Stimulated activated CD8-positive, alpha-beta memory T cell treated with anti-CD3 and anti-CD28 coated beads, Interleukin-7, amount 100 ng/mL, for 24 hours (primary cell): ENCODE data around the gene SGK2.
"Not testable (repeated sequence)": the region's sequence is repeated elsewhere in the genome, so short reads cannot be mapped to it uniquely, and the experiment has no call there.

Experiments
- DNase-seq: peaks from one replicate; pipeline ENCODE4 v3.0.0-alpha.2; 2020; ENCODE audit warnings: low read depth

SGK2 gene

DNA sequence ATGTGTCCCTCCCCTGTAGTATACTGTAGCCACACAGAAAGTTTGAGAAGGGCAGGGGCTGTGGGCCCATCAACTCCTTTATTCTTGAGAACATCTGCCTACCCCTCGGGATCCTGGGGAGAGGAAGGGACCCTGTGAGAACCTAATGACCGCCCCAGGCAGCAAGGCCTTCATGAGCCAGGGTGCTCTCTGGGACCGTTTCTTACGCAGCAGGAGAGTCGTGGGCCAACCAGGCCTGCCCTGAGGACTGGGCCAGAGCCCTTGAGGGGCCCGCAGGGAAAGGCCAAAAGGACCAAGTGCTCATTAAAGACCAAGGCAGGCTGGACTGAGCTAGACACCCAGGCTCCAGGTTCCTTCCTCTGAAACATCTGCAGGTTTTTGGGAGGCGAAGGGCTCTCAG, 5.2 kb downstream of the SGK2 start:
- DNase-seq: no peak

DNA sequence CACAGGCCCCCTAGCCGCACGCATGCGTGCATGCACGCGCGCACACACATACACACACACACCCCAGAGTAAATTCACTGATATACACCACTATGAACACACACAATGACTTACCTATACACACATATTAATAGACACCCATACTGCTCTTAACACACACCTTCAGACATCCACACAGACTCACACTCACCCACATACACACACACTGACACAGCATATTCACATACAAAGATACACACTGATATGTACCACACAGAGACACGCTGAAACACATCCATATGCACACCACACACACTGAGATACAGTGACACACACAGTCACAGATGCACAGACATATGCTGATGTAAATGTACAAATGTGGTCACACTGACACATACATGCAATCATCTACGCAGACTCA, 5.6 kb downstream of the SGK2 start:
- no peak for DNase-seq

DNA sequence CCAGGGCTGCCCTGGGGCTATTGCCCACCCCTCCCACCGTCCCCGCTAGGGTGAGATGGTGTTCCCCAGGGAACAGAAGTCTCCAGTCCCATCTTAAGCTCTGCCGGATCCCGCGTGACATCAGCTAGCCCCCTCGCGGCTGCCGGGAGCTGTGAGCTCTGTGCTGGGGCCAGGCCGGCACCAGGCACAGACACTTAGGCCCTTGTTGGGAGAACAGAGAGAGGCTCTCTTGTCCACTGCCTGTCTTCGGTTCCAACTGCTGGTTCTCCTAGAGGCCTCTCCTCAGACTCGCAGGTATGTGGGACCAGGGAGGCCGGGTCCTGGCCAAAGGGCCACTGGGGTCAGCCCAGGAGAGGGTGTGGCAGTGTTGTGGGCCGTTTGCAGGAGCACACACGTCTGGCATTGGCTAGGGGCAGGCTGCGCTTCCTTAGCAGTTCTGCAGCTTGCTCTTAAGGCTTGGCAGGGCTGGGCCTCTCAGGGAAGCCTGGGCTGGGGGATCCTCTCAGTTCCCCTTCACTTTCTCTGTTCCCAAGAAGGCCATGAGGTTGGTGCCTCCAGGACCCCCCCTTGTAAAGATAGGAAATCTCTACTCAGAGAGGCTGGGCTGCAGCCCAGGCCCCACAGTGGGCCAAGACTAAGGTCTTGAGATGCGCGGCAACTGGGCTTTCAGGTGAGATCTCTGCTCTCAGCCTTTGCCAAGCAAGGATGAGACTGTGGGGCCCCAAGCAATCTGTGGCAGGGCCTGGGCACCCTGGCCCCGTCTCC, 6.3 kb downstream of the SGK2 start:
- DNase-seq: no peak

DNA sequence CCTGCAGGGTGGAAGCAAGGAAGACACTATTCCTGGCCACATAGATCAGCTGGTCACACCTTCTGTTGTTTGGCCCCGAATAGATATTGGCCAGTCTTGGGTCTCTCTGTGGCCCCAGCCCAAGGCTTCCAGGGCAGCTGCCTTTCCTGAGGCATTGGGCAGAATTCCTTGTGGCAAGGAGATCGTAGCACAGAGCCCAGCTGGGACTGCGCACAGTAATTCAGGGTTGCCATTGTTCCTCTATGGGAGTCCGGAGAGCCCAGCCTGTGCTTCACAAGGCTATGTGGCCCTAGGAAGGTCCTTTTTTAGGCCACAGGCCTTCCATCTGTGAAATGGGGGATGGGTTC, 6.9 kb downstream of the SGK2 start:
- no peak for DNase-seq

DNA sequence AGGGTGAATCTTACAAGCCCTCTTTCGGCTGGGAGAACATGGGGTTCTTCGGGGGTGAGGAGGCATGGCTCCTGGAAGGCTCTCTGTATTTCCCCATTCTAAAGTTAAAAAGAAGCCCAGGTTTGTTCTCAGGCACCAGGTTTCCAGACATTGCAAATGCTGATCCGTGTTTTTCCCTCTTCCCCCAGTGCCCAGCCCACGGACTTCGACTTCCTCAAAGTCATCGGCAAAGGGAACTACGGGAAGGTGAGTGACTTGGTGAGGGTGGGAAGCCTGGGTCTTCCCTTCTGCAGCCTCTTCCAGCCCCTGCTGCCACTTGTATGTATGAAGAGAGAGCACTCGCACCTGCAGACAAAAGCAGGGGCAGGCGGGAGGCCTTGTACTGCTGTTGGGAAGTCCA, 8.7 kb downstream of the SGK2 start:
- no peak for DNase-seq

DNA sequence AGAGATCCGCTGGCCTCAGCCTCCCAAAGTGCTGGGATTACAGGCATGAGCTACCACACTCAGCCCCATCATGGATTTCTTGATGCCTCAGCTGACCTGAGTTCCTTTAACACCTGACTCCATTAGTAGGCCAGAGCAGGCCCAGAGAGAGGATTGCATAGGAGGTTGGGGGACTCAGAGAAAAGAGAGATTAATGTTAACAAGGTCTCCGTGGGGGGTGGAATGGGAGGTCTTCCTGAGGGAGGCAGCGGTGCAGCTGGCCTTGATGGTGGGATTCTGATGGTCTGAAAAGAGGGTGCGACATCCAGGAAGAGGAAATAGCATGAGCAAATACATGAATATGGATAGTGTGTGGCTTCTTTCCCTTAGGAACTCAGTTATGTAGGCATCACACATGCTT, 9.9 kb downstream of the SGK2 start:
- no peak for DNase-seq

DNA sequence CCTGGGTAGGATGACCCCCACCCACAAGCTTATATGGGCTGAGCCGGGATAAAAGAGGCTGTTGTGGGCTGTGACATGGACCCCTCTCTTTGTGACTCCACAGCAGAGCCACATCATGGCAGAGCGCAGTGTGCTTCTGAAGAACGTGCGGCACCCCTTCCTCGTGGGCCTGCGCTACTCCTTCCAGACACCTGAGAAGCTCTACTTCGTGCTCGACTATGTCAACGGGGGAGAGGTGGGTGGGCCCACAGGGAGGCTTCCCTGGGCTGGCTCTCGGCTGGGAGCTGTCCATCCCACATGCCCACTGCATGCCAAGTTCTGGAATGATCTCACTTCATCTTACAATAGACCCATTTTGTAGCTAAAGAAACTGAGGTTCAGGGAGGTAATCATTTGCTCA, 10.5 kb downstream of the SGK2 start:
- no peak for DNase-seq

DNA sequence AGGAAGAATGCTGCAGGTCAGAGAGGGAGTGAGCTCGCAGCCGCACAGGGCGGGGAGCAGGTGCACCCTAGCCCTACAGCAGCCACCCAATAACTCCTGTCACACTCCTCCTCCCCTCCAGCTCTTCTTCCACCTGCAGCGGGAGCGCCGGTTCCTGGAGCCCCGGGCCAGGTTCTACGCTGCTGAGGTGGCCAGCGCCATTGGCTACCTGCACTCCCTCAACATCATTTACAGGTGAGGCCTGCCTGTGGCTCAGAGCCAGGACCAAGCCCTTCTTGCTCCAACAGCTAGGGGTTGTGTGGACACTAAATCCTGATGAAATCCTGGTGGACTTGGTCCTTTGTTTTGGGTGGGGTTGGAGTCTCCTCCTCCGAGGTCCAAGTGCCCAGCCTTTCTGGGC, 11.7 kb downstream of the SGK2 start:
- no peak for DNase-seq

DNA sequence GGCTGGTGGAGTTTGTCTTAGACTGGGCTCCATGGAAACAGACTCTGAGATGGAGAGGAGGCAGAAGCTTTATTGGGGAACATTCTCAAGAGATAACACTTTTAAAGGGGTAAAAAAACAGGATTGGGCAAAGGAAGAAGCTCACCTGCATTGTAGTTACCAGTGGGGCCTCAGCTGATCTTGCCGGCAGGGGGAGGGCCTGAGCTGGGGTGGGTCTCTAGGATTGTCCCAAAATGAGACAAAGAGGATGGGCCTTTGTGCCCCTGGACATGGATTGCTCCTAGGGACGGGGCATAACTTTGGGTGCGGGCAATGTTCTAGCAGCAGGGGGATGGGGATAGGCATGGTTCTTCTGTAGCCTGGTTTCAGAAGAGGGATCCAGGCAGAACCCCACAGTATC, 12.5 kb downstream of the SGK2 start:
- DNase-seq: no peak

DNA sequence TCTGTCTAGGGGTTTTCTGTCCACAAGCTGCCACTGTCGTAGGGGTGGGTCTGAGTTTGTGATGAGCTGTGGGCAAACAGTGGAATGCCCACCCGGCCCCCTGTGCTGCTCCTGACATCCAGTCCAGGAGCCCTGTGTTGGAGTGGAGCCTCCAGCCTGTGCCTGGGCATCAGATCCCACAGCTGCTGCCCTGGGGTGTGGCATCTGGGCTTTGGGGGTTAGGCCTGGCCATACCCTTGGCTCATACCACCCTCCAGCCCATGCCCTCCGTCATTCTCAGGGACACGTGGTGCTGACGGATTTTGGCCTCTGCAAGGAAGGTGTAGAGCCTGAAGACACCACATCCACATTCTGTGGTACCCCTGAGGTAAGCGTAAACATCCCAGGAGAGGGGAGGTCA, 12.9 kb downstream of the SGK2 start:
- no peak for DNase-seq

DNA sequence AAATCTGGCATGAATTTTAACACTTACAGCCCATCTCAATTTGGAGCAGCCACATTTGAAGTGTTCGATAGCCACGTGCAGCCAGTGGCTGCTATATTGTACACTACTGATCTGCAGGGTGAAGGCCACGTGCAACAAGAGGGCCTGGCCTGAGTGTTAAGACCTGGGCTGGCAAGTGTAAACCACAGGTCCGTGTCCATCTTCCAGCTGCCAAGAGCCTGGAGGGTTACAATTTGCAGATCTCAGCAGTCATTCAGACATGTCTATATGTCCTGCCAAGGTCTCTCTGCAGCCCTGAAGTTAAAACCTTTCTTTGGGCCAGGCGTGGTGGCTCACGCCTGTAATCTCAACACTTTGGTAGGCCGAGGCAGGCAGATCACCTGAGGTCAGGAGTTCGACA, 14.1 kb downstream of the SGK2 start:
- no peak for DNase-seq

DNA sequence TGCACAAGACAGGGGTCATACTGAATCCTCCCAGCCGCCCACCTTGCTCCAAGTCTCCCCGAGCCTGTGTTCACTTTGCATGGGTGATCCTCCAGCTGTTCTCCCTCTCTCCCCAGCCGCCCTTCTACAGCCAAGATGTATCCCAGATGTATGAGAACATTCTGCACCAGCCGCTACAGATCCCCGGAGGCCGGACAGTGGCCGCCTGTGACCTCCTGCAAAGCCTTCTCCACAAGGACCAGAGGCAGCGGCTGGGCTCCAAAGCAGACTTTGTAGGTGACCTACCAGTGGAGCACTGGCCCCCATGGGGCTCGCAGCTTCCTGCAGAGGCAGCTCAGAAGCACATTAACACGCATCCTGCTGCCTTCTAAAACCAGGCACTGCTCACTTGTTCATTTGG, 17.3 kb downstream of the SGK2 start:
- no peak for DNase-seq

DNA sequence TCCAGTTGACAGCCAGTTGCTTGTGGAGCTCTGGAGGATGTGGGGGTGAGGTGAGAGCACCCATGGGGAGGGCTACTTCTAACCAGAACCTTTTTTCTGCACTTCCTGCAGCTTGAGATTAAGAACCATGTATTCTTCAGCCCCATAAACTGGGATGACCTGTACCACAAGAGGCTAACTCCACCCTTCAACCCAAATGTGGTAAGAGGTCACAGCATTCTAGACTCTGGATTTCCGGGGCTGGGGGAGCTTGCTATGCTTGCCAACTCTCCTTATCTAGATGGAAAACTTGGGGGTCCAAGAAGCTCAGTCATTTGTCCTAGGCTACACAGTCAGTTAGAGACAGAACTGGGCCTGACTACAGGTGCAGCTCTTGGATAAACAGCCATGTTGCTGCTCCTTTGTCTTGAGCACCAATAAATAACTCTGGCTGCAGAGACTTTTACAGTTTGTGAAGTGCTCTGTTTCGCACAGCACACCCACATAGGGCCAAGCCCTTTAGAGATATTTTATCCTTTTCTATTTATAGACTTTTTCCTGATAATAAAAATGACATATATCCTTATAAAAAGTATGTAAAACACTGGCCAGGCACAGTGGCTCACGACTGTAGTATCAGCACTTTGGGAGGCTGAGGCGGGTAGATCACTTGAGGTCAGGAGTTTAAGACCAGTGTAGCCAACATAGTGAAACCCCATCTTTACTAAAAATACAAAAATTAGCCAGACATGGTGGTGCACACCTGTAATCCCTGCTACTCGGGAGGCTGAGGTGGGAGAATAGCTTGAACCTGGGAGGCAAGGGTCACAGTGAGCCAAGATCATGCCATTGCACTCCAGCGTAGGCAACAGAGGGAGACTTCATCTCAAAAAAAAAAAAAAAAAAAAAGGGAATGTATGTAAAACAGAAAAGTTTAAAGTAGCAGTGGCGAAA, 21.3 kb downstream of the SGK2 start:
- DNase-seq: no peak

DNA sequence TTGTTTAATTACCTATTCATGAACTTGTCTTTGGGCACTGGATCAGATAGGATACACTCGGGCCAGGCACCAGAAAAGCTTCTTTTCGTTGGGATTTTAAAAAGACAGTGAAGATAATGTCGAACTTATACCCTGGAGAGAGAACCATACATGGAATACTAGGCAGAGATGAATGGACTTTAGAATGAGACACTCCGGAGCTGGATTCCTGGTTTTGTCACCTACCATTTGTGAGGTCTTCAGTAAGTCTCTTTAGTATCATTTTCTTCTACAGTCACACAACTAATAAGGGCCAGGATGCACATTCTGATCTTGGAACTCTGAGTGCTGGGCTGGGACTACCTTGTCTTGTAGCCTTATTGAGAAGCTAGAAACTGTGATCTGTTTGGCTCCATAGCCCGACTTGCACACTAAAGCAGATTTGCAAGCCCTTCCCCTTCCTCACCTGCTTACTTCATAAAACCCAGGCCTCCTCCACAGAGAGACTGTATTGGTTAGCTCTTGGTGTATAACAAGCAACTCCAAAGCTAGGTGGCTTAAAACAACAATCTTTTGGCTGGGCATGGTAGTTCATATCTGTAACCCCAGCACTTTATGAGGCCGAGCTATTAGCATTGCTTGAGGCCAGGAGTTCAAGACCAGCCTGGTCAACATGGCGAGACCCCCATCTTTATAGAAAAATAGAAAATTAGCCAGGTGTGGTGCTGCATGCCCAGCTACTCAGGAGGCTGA, 24.5 kb downstream of the SGK2 start:
- DNase-seq: no peak

DNA sequence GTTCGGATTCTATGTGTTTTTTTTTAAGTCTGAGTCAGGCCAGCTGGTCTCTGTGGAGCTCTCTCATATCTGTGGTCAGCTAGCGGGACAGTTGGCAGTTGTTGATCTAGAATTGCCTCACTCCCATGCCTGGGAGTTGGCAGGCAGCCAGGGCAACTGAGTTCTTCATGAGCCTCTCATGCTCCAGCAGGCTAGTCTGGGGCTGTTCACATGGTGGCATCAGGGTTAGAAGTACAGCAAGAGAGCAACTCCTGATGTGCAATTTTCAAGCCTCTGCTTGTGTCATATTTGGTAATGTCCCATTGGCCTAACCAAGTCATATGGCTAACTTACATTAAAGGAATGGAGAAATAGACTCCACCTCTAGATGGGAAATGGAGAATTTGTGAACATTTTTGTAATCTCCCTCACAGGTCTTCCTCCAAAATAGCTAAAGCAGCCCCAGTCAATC, 25.2 kb downstream of the SGK2 start:
- no peak for DNase-seq

DNA sequence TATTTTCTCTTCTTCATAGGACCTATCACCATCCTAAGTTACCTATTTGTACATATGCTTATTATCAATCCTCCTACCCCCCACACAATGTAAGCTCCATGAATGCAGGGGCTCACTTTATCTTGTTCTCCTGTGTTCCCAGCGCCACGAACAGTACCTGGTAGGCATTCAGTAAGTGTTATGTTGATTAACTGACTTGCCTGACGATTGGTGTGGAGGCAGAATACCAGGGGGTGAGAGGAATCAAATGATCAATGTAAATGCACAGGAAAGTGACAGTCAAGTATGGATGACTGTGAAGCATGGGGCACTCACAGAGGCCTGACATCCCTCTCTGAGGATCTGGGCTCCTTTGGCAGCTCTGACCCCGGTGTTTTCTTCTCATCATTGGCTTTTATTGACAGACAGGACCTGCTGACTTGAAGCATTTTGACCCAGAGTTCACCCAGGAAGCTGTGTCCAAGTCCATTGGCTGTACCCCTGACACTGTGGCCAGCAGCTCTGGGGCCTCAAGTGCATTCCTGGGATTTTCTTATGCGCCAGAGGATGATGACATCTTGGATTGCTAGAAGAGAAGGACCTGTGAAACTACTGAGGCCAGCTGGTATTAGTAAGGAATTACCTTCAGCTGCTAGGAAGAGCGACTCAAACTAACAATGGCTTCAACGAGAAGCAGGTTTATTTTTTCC, 25.8 kb downstream of the SGK2 start:
- no peak for DNase-seq

DNA sequence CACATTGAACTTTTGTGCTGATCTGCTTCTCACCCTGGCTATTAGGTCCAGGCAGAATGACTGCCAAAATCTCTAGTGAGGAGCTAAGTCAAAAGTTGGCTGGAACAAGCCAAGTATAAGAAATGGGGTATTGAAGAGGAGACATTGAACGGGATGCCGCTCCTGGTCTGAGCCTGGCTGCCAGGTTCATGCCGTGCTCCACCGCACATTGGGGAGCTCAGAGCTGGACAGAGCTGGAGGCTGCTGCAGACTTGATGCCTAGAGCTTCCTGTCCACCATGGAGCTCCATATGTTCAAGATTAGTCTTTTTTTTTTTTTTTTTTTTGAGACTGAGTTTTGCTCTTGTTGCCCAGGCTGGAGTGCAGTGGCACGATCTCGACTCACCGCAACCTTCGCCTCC, 27.8 kb downstream of the SGK2 start:
- no peak for DNase-seq

DNA sequence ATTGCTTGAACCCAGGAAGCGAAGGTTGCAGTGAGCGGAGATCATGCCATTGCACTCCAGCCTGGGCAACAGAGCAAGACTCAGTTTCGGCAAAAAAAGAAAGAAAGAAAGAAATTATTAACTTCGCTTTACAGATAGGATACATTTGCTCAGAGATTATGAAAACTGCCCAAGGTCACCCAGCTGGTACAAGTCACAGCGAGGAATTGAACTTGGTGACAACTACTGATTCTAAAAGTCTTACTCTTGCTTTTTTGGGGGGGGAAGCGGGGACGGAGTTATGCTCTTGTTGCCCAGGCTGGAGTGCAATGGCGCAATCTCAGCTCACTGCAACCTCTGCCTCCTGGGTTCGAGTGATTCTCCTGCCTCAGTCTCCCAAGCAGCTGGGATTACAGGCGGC, 29.7 kb downstream of the SGK2 start:
- DNase-seq: not testable (repeated sequence)

DNA sequence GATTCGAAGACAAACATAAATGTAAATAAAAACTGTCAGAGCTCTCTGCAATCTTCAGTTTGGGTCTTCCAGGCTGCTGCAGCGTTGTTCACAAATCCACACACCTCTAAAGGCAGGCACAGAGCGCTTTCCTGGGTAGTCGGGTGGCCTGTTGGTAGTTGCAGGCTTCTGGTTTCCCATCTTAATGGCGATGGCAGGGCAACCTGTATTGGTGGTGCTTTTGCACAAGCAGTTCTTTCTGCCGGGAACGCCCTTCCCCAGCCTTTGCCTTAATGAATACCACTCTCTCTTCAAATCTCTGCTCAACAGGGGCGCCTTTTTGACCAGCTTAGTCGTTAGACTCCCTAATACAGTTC, 31.2 kb downstream of the SGK2 start:
- no peak for DNase-seq

DNA sequence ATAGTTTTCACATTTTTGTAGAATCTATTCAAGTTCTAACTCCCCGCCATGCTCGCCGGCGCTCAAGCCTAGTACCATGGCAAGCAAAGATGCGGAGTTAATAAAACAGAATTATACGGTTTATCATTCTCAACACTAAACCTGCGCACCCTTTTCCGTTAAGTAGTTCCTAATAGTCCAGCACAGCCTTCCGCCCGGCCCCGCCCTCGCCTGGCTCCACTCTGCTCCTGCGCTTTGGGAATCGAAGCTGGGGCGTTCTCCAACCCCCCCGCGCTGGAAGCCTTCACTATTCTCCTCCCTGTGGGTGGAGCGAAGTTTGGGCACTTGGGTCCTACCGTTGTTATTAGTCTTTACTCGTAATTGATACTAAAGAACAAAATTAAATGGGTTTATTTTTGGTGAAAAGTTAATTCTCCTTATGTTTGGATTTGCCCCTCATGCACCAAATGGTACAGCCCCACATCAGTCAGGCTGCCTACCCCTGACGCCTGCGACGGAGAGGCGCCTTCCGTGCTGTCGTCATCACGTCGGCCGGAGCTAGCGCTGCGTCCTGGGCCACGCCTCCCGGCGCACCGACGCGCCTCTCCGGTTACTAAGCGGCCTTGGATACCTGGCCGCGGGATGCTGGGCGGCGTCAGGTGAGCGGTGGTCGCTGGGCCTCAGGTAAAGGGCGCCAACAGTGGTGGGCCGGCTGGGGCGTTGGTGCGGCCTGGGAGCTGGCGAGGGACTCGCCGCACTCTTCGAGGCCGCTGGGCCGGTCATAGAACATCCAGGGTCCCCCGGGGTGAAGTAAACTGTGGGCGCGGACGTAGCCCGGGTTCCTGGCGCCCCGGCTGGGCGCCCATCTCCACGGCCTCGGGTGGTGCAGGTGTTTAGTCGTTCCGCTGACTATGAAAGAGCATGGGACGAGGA, 31.8 kb downstream of the SGK2 start, which contains the start of gene IFT52:
Gene IFT52, plus strand, starts transcription at position 546 of the 912 bp plus-strand sequence. CDS start 3,762 bp downstream, outside the sequence.
- peak; percentile 77 for DNase-seq

DNA sequence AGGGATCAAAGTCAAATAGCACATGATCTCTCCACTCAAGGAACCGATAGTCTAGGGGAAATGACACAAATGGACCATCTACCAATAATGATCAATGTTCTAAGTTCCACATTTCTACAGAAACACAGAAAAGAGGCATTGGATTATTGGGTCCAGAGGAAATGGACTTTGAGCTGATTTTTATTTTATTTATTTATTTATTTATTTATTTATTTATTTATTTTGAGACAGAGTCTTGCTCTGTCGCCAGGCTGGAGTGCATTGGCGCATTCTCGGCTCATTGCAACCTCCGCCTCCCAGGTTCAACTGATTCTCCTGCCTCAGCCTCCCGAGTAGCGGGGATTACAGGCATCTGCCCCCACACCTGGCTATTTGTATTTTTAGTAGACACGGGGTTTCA, 43.1 kb downstream of the SGK2 start:
- not testable (repeated sequence) for DNase-seq
